COLO668 (cell line): ENCODE results near the gene PRKG1.
"Not testable (repeated sequence)": the region's sequence is repeated elsewhere in the genome, so short reads cannot be mapped to it uniquely, and the experiment has no call there.

Experiments used
- DNase-seq: peaks from one replicate; lab custom pipeline; 2025; ENCODE audit not compliant: unreplicated experiment; lab: John Stamatoyannopoulos, UW

The PRKG1 gene

DNA sequence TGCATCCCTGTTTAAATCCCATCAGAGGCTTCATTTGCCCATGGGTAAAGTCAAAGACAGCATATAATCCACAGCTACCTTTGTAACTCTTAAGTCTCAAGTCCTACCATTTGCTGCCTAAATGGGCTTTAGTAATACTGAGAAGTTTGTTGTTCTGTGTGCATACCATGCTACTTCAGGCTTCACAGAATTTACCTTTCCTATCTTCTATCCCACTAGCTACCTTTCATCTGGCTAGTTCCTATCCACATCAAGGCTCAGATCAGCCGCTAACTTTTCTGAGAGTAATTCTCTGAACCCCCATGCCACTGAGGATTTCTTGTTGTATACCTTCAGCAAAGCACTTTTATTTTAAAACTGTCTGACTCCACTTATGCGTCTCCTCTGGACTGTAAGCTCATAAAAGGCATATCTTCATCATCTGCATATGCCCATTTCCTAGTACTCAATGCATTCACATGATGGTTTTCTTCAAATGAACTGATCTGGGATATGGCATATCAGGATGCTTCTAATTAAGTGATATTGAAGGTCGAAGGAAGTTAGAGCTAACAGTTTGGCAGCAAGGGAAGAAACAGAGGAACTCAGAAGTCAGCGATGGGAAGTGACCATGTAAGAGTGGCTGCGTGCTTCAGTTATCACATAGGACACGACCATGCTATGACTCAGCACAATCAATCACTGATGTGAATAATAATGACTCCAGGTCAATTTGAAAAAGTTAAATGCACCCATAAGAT is 955.9 kb downstream of the PRKG1 start:
- no peak for DNase-seq

- no peak for DNase-seq
Observed at GRCh38 chr10:52030975-52031374, 956.7 kb downstream of the PRKG1 start.

GRCh38 chr10:52031771-52032170 is 957.5 kb downstream of the PRKG1 start:
- no peak for DNase-seq

- no peak for DNase-seq
Observed at GRCh38 chr10:52032681-52033629, 958.7 kb downstream of the PRKG1 start.

GRCh38 chr10:52039002-52039793 is 964.9 kb downstream of the PRKG1 start:
- DNase-seq = not testable (repeated sequence)

DNA sequence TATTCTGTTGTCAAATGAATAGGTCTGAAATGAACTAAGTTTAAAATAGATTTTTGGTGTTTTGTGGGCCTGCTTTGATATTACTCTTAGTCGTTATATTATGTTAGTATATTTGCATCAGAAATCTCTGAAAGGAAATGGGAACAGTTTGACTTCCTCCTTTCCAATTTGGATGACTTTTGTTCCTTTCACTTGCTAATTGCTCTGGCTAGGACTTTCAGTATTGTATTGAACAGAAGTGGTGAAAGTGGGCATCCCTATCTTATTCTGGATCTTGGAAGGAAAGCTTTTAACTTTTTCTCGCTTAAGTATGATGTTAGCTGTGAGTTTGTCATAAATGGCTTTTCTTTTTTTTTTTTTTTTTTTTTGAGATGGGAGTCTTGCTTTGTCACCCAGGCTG is 966.2 kb downstream of the PRKG1 start:
- no peak for DNase-seq

- no peak for DNase-seq
Observed at GRCh38 chr10:52043811-52044210, 969.5 kb downstream of the PRKG1 start.

GRCh38 chr10:52048051-52048450 is 973.8 kb downstream of the PRKG1 start:
- no peak for DNase-seq

DNA sequence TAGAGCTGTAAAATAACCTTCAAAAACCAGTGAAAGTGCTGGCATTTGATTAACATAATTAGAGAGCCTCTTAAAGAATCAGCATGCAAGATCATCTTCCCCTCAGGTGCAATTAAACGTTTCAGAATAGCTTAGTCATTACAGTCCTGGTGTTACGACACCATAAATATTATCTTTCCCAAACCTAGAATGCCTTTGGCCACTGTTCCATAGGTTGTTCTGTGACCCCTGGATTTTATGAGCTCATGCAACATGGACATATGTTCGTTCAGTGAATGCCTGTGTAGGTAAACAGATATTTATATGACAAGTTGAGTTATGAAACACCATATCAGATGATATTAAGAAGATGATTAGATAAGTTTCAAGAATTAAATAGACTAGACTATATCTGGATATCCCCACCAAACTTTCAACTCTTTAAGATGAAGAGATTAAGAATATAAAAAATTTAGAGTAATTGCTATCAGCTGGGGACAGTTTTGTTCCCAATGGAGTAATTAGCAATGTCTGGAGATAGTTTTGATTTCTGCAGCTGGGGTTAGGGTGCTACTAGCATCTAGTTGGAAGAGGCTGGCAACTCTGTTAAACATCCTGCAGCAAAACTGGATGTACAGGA is 976.3 kb downstream of the PRKG1 start:
- DNase-seq = no peak

DNA sequence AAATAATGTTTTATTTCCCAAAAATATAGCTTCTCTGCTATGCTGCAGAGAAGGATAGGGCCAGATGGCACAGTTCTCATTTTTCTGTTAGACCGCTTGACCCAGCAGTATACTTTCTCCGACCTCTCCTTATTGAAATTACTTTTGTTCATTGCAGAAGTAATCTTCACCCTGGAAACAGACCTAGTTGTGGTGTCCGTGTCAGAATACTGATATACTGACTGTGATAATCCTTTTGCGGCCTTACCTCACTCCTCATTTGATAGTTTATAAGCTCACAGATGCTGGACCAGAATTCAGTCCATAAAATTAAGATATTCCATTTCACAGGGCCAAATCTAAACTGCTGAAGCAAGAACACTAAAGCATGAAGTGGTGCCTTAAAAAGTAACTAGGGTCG is 979.2 kb downstream of the PRKG1 start:
- DNase-seq = no peak

- DNase-seq = no peak
Observed at GRCh38 chr10:52056291-52056690, 982.0 kb downstream of the PRKG1 start.

- DNase-seq = no peak
Observed at GRCh38 chr10:52059089-52059488, 984.8 kb downstream of the PRKG1 start.

DNA sequence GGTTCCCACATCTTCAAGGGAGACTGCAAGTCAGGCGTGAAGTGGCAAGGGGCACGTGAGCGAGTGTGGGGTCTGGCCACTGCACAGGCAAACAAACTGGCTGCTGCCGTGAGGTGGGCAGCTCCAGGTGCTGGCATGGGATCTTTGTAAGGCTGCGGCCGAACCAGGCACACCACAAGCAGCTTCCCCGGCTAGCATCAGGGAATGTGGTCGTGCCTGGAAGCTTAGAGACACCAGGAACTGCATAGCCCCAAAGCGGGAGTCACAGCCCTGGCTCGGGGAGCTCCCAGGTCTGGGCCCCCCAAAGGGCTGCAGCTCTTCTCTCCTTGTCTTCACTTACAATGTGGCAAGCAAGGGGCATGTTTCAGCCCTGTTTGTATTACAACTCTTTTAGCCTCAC is 988.9 kb downstream of the PRKG1 start:
- DNase-seq = no peak

DNA sequence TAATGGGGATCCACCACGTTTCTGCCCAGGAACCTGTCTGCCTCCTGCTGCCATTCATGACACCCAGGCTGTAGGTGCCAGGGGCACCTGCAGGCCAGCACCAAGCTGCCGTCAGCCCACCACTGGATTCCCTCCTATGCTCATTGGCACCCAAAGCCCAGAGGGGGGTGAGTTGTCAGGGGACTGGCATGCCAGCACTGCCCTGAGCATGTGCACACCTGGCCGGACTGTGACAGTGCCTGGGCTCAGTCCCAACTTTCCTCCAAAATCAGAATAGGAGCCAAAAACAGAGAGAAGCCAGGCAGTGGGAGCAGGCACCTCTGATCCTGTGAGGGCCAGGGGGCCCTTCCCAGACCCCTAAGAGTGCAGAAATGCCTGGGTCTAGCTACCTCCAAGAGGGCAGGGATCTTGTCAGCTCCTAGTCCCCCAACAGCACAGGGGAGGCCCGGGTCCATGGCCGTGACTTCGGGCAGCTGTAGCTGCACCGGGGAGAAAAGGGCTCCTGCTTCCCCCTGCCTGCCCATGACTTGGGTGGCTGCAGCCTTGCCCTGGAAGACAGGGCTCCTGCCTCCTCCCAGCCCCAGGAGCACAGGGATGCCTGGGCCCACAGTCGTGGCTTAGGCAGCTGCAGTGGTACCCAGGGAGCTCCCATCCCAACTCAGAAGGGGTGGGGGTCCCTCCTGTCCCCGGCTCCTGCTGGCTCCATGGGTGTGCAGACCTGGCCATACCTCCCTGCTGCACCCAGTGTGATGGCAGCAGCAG is 990.0 kb downstream of the PRKG1 start:
- no peak for DNase-seq

DNA sequence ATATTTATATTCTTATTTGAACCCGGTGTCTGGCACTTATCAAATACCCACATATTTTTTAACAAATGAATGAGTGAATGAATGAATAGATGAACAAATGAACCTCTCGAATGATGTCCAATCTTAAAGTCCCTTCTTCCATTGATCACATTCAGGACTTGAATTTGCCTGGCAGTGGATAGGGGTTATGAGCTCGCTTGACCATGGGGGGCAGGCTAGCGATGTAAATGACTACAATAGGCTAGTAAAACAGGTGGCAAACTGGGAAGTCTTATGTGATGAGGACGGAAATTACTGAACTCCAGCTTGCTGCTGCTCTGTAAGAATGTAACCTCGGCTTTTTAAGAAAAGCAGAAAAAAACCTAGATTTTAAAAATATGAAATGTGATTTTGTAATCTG is 992.1 kb downstream of the PRKG1 start:
- DNase-seq = no peak

DNA sequence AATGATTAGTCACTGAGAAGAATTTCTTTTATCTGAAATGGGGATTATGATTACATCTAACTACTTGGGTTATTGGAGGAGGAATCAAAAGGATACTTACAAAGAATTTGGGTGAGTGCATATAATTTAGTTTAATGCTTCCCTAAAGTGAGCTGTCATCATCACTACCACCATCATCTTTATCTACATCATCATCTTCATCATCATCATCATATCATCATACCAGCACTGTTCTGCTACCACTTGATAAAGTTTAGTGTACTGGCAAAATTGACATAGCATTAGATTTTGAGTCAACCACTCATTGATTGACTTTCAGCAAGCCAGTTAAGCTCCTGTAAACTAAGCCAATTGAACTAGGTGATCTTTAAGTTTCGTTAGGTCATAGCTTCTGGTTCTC is 994.2 kb downstream of the PRKG1 start:
- no peak for DNase-seq

- DNase-seq = no peak
Observed at GRCh38 chr10:52071814-52072213, 997.5 kb downstream of the PRKG1 start.

DNA sequence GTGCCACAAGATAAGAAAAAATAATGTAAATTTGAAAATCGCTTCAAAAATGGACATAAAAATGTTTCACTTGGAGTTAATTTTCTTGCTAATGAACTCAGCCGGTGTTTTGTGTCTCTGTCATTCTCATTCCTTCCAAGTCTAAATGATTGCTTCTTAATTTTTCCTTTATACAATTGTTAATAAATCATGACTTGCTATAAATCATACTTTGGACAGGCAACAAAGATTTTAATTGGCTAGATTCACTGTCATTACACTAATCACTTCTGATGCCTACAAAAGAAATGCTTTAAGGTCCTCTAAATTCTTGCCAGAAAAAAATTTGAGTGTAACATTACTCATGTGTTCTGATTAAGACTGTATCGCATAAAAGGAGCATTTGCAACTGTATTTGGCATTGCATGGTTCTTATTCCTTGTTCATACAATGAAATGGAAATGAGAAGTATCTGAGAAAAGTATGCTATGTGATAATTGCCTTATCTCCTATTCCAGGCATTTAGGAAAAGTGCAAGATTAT is 1000.3 kb downstream of the PRKG1 start:
- DNase-seq = no peak

DNA sequence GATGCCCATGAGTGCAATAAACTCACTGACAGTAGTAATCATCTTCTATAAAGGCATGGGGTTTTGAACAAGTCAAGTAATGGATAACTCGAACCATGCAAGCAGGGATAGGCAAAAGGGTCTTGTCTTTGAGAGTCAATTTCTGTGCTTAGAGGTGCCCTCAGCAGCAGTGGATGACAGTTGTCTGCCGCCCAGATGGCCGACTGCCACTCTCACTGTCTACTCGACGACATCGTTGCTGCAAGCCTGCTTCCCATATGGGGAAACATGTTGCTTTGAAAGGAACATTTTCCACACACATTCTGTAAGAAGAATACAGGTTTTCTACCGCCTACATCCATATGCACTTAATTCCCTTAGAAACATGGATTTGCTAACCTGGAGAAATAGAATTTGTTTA is 1003.5 kb downstream of the PRKG1 start:
- no peak for DNase-seq

GRCh38 chr10:52078397-52078937 is 1004.2 kb downstream of the PRKG1 start:
- no peak for DNase-seq
